ENCODE measurements around the gene ZNF765.
"Not testable (repeated sequence)": the region's sequence is repeated elsewhere in the genome, so short reads cannot be mapped to it uniquely, and the experiment has no call there.

GRCh38 chr19:53423074-53423473 is 28.1 kb downstream of the ZNF765 start:
- TF ChIP-seq CREB1 (IDR thresholded peaks at IDR 0.05); CREB1 (CRISPR knock-in tag; IDR thresholded peaks at IDR 0.05); ZNF280B (CRISPR knock-in tag; IDR thresholded peaks at IDR 0.05); CTCF (IDR thresholded peaks at IDR 0.05 in 2 of 3, conservative IDR thresholded peaks at IDR 0.05 in 1 of 3; ENCODE audit: insufficient read depth in 2 of 3, low read depth in 1 of 3, low read length in 3 of 3); POLR2A (conservative IDR thresholded peaks at IDR 0.05); SNAPC5 (CRISPR knock-in tag; IDR thresholded peaks at IDR 0.05); IRF2 (CRISPR knock-in tag; IDR thresholded peaks at IDR 0.05); MAZ (CRISPR knock-in tag; conservative IDR thresholded peaks at IDR 0.05 in 1 of 2, IDR thresholded peaks at IDR 0.05 in 1 of 2); SP1 (CRISPR knock-in tag; IDR thresholded peaks at IDR 0.05); KDM5B (IDR thresholded peaks at IDR 0.05; ENCODE audit: insufficient replicate concordance, low read depth, low read length); GMEB1 (CRISPR knock-in tag; IDR thresholded peaks at IDR 0.05): not testable (repeated sequence)
